Mesothelial cell of epicardium (in vitro differentiated cells): Measurements from ENCODE around the gene LOXHD1. TPM values are rescaled to one million over a fixed set of nuclear protein-coding genes. Genes with fewer than 3 reads are reported as not detected.
A peak's percentile ranks its signal among the peaks of the same experiment; 100 is the strongest.

Experiments used
- DNase-seq, 2 experiments: peaks; one replicate each; pipeline ENCODE4 v3.0.0; 2021; ENCODE audit warnings: low spot score in 2 of 2; ENCODE audit not compliant: unreplicated experiment in 2 of 2
- H3K27ac Mint-ChIP-seq: 2 replicates; pipeline ENCODE4 v1.8.0; 2021; ENCODE audit warnings: mixed read lengths
- H3K27me3 Mint-ChIP-seq: 2 replicates; pipeline ENCODE4 v1.8.0; 2021; ENCODE audit warnings: low read depth, mixed read lengths
- H3K36me3 Mint-ChIP-seq: 2 replicates; pipeline ENCODE4 v1.8.0; 2021; ENCODE audit warnings: mixed read lengths
- H3K4me1 Mint-ChIP-seq: 2 replicates; pipeline ENCODE4 v1.8.0; 2021; ENCODE audit warnings: mixed read lengths
- H3K4me3 Mint-ChIP-seq: 2 replicates; pipeline ENCODE4 v1.8.0; 2021; ENCODE audit warnings: mild to moderate bottlenecking, moderate library complexity, mixed read lengths
- H3K9me3 Mint-ChIP-seq: 2 replicates; pipeline ENCODE4 v1.8.0; 2021; ENCODE audit warnings: mixed read lengths
- total RNA-seq: library from RNA; stranded (reverse); gene quantifications from 3 replicates; pipeline ENCODE4 v1.2.1, GENCODE V29; 2021
- TF ChIP-seq, protein P1 (sequence below): fragments of 200-600 bp; sonication (generic); IDR thresholded peaks from one replicate; pipeline ENCODE4 v1.5.0; 2021; ENCODE audit warnings: antibody characterized with exemption; ENCODE audit not compliant: unreplicated experiment

Gene LOXHD1
- total RNA-seq, 1 donor from 2014 or later = 0.07 TPM

- H3K27ac Mint-ChIP-seq = no peak overlapping the region
- H3K27me3 Mint-ChIP-seq = peaks cover 72% of the 10 kb centered on the region
- no peak for DNase-seq
- H3K4me1 Mint-ChIP-seq = no peaks in the 10 kb centered on the region
- H3K9me3 Mint-ChIP-seq = no peaks in the 10 kb centered on the region
- H3K4me3 Mint-ChIP-seq = no peak overlapping the region
- TF ChIP-seq, protein P1, sequence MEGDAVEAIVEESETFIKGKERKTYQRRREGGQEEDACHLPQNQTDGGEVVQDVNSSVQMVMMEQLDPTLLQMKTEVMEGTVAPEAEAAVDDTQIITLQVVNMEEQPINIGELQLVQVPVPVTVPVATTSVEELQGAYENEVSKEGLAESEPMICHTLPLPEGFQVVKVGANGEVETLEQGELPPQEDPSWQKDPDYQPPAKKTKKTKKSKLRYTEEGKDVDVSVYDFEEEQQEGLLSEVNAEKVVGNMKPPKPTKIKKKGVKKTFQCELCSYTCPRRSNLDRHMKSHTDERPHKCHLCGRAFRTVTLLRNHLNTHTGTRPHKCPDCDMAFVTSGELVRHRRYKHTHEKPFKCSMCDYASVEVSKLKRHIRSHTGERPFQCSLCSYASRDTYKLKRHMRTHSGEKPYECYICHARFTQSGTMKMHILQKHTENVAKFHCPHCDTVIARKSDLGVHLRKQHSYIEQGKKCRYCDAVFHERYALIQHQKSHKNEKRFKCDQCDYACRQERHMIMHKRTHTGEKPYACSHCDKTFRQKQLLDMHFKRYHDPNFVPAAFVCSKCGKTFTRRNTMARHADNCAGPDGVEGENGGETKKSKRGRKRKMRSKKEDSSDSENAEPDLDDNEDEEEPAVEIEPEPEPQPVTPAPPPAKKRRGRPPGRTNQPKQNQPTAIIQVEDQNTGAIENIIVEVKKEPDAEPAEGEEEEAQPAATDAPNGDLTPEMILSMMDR = no peak
- no peaks in the 10 kb centered on the region for H3K36me3 Mint-ChIP-seq
Observed at GRCh38 chr18:46642561-46642960, 14.5 kb downstream of the LOXHD1 start.

DNA sequence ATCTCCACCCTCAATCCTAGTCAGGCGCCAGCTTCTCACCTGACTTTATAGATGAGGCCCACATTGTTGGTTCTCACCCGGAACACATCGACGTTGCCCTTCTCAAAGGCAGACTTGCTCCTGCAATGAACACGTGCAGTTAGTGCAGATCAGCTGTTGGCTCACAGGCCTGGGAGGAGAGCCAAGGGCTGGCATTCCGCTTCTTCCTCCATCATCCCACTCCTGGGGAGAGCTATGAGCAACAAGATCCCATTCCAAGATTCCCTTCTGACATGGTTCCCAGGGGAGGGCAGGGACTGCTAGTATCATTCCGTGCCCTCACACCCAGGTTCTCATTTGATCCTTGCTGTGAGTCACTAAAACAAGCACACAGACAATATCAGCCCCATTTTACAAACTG, 15.1 kb downstream of the LOXHD1 start:
- H3K27me3 Mint-ChIP-seq = peaks cover 74% of the 10 kb centered on the region
- H3K4me1 Mint-ChIP-seq = no peaks in the 10 kb centered on the region
- H3K9me3 Mint-ChIP-seq = no peaks in the 10 kb centered on the region

DNA sequence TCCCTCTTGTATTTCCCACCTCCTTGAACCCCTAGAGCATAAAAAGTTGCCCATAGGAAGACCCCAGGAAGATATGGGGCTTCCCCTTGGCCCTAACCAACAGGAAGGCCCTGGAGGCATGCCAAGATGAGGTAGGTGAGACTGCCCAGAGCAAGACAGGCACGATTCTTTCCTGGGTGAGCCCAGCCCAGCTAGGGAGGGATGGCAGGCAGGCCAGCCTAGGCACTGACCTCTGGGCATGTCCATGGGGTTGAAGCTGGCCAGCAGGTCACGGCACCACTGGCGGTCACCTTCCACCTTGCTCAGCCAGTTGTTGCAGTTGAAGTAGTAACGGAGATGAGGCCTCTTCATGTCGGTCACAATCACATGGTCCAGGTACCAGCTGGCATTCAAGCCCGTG, 17.6 kb downstream of the LOXHD1 start:
- TF ChIP-seq, protein P1 = no peak
- DNase-seq = no peak
- Mint-ChIP-seq H3K27me3 (peaks cover 60% of the 10 kb centered on the region), H3K4me1 (no peaks in the 10 kb centered on the region), H3K9me3 (no peaks in the 10 kb centered on the region), H3K27ac (no peak overlapping the region), H3K36me3 (no peaks in the 10 kb centered on the region), H3K4me3 (no peak overlapping the region)

More for the DNA sequence above, 15.1 kb downstream of the LOXHD1 start:
- TF ChIP-seq, protein P1 = no peak
- Mint-ChIP-seq H3K36me3 (no peaks in the 10 kb centered on the region), H3K27ac (no peak overlapping the region), H3K4me3 (no peak overlapping the region)
- no peak for DNase-seq

GRCh38 chr18:46636040-46636630, 20.9 kb downstream of the LOXHD1 start:
- no peak overlapping the region for H3K4me3 Mint-ChIP-seq
- peak in 1 of 2 experiments; percentile 9 for DNase-seq
- H3K9me3 Mint-ChIP-seq = peaks cover 10% of the 10 kb centered on the region
- peaks cover 38% of the 10 kb centered on the region for H3K27me3 Mint-ChIP-seq
- H3K4me1 Mint-ChIP-seq = no peaks in the 10 kb centered on the region
- TF ChIP-seq, protein P1 = no peak
- no peak overlapping the region for H3K27ac Mint-ChIP-seq
- no peaks in the 10 kb centered on the region for H3K36me3 Mint-ChIP-seq

DNA sequence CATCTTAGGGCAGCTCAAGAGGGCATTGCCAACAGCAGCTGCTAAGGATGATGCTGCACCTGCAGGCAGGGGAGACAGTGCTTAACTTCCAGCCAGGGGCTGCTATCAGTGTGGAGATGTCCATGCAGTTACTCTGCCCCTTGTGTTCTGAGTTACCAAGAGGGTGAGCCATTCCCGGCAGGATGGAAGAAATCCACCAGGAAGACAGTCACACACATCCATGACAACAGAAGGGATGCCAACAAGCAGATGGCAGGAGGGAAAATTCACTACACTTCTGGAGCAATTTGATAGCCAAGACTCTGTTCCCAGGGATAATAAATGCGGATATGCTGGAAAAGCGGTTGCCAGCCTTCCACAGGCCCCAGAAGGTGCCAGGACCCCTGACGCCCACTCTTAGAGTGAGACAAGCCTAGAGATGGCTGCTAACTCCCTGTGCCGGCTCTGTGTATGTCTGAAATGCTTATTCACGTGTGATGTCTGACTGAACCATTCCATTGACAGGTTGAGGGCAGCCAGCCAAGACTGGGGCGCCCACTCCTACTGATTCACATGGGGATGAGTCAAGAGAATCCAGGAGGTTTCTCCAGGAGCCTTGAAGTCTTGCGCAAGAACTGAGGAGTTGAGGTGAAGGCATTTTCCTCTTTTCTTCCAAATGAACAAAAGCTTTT, 24.5 kb downstream of the LOXHD1 start:
- Mint-ChIP-seq H3K9me3 (peaks cover 10% of the 10 kb centered on the region), H3K27ac (no peak overlapping the region), H3K4me1 (no peaks in the 10 kb centered on the region), H3K27me3 (peaks cover 39% of the 10 kb centered on the region), H3K36me3 (no peaks in the 10 kb centered on the region), H3K4me3 (no peak overlapping the region)
- TF ChIP-seq, protein P1 = no peak
- DNase-seq = peak in 1 of 2 experiments; percentile 34
